ENCODE data around the gene SLC25A25.

DNA sequence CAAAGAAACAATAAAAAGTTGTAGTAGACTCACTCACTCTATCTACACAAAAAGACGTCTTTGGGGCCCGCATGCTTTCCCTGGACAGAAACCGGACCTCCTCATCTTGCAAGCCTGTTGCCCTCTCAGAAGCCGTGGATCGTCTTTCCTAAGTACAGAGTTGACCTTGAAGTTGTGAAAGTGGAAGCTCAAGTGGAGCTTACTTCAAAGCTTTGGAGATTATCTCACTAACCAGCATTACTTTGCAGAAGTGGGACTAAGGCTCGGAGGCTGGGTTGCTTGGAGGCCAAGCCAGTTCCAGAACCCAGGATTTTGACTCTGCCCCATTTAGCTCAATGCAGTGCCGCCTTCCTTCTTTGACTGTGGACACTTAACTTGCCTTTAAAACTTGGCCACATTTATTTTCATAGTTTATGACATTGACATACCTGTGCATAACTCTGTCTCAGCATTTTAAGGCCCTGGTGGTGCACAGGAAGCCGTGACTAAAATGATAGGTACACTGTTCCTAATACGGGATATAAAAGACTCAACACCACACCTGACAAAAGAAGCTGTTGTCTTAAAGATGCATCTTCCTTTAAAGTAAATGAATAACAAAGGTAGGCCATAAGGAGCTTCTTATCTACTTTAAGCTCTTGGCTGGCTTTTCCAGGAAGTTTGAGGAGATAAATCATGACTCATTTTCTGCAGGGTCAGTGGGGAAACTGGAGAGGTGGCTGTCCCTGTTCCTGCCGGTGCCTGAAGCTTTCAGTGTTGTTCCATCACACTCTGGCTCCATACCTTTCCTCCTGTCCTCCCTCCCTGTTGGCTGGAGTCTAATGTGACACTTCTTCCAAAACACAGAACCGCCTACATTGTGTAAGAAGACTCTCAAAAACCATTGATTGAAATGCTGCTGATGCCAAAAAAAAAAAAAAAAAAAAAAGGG lies 10.7 kb downstream of the SLC25A25 start:
- TF ChIP-seq, protein P1, sequence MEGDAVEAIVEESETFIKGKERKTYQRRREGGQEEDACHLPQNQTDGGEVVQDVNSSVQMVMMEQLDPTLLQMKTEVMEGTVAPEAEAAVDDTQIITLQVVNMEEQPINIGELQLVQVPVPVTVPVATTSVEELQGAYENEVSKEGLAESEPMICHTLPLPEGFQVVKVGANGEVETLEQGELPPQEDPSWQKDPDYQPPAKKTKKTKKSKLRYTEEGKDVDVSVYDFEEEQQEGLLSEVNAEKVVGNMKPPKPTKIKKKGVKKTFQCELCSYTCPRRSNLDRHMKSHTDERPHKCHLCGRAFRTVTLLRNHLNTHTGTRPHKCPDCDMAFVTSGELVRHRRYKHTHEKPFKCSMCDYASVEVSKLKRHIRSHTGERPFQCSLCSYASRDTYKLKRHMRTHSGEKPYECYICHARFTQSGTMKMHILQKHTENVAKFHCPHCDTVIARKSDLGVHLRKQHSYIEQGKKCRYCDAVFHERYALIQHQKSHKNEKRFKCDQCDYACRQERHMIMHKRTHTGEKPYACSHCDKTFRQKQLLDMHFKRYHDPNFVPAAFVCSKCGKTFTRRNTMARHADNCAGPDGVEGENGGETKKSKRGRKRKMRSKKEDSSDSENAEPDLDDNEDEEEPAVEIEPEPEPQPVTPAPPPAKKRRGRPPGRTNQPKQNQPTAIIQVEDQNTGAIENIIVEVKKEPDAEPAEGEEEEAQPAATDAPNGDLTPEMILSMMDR (IDR thresholded peaks at IDR 0.05), result peak in 1 of 4 experiments; percentile 20
- TF ChIP-seq POLR2A (IDR thresholded peaks at IDR 0.05), result no peak
- TF ChIP-seq POLR2AphosphoS5 (IDR thresholded peaks at IDR 0.05), result peak; percentile 80

Measured in prostate gland (tissue), 2 donors.